D721Med (cell line): ENCODE results near the gene CDC37L1.

ENCODE experiments used
- DNase-seq: peaks from one replicate; pipeline ENCODE4 v3.0.0; 2011; ENCODE audit warnings: low spot score; ENCODE audit not compliant: insufficient read length
- FAIRE-seq: peaks from 2 replicates; lab custom pipeline; 2011; peaks lifted over from hg19 to GRCh38; lab: Jason Lieb, UNC
- CTCF ChIP-seq: IDR thresholded peaks from 2 replicates; pipeline ENCODE4 v1.5.1; 2012; ENCODE audit warnings: mild to moderate bottlenecking, control low read depth; ENCODE audit not compliant: insufficient read depth; ENCODE audit errors: missing control alignments

Gene CDC37L1

DNA sequence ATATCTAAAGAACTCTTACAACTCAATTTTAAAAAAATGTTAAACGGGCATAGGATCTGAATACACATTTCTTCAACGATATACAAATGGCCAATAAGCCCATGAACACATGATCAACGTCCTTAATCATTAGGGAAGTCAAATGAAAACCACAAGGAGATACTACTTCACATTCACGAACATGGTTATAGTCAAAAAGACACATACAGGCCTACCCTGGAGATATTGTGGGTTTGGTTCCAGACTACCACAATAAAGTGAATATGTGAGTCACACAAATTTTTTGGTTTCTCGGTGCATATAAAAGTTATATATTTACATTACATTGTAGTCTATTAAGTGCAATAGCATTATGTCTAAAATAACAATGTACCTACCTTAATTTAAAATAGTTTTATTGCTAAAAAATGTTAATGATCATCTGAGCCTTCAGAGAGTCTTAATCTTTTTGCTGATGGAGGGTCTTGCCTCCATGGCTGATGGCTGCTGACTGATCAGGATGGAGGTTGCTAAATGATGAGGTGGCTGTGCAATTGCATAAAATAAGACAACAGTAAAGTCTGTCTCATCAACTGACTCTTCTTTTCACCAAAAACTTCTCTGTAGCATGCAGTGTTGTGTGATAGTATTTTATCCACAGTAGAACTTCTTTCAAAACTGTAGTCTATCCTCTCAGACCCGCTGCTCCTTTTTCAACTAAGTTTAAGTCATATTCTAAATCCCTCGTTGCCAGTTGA, 46.5 kb downstream of the CDC37L1 start:
- TF ChIP-seq CTCF: no peak
- FAIRE-seq: no peak
- no peak for DNase-seq

DNA sequence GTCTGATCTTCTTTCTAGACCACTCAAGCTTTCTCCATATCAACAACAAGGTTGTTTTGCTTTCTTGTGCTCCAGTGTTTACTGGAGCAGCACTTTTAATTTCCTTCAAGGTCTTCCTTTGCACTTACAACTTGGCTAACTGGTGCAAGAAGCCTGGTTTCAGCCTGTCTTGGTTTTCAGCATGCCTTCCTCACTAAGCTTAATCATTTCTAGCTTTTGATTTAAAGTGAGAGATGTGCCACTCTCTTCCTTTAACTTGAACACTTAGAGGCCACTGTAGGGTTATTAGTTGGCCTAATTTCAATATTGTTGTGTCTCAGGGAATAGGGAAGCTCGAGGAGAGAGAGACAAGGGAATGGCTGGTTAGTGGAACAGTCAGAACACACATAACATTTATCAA, 48.2 kb downstream of the CDC37L1 start:
- FAIRE-seq (no peak), DNase-seq (no peak)
- no peak for TF ChIP-seq CTCF

DNA sequence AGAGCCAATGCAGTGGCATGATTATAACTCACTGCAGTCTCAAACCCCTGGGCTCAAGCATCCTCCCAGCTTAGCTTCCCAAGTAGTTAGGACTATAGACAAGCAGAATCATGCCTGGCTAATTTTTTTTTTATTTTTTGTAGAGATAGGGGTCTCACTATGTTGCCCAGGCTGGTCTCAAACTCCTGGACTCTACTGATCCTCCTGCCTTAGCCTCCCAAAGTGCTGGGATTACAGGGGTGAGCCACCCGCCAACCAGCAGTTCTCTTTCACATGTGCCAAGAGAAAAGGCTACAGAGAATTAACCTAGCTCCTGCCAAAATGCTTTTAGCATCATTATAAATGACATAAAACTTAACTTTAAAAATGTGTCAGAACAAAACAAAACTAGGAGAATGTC, 53.5 kb downstream of the CDC37L1 start:
- DNase-seq (no peak), FAIRE-seq (no peak)
- TF ChIP-seq CTCF: no peak

DNA sequence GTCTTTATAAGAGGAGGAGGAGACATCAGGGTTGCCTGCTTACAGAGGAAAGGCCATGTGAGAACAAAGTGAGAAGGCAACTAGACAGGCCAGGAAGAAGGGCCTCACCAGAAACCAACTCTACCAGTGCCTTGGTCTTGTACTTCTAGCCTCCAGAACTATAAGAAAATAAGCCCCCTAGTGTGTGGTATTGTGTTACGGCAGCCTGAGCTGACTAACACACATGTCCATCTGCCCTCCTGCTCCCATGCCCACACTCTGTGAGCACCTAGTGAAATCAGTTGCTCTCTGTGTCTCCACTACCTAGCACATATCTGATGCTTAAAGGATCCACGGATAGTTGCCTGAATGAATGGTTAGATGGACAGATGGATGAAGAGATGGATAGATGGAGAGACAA, 54.8 kb downstream of the CDC37L1 start:
- FAIRE-seq (no peak), DNase-seq (no peak)
- no peak for TF ChIP-seq CTCF

- no peak for FAIRE-seq
- no peak for DNase-seq
- TF ChIP-seq CTCF: no peak
These were observed 59.7 kb downstream of the CDC37L1 start for GRCh38 chr9:4738866-4739586.

DNA sequence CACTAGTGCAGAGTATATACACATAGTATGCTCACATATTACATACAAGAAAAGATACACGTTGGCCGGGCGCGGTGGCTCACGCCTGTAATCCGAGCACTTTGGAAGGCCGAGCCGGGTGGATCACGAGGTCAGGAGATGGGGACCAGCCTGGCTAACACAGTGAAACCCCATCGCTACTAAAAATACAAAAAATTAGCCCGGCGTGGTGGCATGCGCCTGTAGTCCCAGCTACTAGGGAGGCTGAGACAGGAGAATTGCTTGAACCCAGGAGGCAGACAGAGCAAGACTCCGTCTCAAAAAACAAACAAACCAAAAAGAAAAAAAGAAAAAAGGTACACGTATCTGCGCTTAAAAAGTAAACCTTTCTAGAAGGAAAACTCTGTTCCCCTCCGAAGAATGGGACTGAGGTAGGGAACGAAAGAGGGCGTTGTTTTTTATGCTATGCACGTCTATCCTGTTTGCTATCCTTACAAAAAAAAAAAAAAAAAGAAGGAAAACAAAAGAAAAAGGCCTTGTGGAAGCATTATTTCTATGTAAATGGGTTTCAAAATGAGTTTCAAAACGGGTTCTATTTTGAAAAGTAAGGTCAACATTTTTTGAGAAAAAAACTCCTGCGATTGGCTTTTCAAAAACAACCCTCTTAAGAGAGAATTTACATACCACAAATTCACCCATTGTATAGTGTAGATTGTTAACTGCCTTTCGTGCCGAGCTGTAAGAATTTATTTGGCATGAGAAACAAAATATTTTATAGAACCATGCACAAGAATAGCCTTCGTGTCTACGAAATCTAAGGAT, 60.4 kb downstream of the CDC37L1 start:
- DNase-seq: no peak
- no peak for FAIRE-seq
- no peak for TF ChIP-seq CTCF
